GM18858 (cell line): Measurements from ENCODE around the gene BCL10.

Experiments
- ATAC-seq: cut with Tn5 transposase; IDR thresholded peaks from one replicate; pipeline ENCODE4 v1.9.1; 2021; ENCODE audit not compliant: unreplicated experiment

Gene BCL10

DNA sequence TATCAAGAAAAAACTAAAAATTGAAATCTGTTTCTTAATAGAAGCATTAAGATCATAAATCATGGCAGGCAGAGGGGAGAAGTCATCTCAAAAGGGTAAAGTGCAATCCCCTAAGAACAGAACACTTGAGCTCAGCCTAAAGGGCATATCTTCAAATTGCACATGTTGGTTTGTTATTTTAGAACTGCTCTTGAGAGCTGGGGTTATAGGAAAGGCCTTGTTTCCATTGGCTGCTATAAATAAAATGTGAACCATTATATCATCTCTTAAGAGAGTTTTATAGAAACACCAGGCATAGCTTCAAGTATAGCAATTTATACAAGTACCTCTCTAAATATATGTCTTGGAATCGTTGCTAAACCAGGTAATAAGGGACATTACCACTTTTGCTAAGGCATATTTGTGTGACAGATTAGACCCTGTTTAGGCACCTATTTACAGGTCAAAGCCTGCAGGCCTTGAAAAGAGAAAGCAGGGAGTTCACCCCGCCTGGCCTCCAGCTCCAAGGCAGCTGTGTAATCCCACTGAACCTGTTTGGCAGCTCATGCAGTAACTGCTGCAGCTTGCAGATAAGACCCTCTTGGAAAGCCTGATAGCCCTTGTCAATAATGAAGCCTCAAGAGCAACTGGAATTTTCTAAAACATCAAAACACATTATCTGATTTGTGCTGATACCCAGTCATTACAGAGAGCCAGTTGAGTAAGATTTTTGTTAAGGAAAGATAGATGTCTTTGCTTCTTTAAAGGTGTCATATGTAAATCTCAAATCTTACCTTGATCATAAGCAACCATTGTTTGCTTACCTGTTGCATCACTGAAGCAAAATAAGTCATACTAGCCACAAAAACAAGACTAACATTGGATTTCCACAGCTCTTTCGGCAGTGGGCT is 51.5 kb downstream of the BCL10 start:
- ATAC-seq = no peak

DNA sequence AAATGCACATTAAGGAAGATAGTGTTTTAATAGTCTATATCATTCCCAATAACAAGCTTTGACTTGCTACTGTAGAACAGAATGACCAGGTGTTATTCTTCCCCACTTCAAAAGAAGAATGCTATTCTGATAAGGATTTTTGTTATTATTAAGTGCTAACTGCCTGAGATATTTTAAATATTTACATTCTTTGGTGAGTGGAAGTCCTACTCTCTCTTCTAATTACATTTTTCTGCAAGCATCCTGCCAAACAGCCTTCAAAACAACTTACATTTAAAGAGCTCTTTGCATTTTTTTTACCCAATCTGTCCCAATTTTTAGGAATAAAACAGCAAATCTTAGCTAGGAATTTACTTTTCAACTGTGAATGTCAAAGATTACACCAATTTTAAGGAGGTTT is 52.1 kb downstream of the BCL10 start:
- no peak for ATAC-seq

- no peak for ATAC-seq
Measured at GRCh38 chr1:85223334-85223733, 53.1 kb downstream of the BCL10 start.

GRCh38 chr1:85220756-85221201 is 55.7 kb downstream of the BCL10 start:
- no peak for ATAC-seq

DNA sequence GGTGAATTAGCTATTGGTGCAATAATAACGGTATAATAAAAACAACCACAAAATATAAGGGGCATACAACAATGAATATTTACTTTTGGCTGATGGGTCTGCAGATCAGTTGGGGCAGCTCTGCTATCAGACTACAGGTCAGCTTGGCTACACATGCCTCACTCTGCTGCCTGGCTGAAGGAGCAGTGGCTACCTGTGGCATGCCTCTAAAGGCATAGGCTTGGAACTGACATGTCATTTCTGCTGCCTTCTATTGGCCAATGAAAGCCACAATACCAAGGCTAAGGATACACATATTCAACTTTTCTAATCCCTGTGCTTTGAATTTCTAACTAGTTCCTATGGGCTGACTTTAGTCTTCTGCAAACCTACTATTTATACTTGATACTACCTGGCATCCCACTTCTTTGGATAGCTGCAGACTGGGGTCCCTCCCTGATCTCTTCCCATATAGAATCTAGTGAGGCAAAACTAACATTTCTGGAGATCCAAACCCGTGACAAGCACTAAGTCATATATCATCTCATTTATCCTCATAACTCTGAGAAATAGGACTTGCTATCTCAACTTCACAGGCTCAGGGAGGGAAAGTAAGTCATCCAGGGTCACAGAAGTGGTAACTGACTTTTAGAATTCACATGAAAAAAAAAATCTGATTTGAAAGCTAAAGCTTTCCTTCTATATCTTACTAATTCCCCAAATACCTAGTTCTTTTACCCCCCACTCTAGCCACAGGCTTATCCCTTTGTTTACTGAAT is 56.4 kb downstream of the BCL10 start:
- ATAC-seq = no peak

DNA sequence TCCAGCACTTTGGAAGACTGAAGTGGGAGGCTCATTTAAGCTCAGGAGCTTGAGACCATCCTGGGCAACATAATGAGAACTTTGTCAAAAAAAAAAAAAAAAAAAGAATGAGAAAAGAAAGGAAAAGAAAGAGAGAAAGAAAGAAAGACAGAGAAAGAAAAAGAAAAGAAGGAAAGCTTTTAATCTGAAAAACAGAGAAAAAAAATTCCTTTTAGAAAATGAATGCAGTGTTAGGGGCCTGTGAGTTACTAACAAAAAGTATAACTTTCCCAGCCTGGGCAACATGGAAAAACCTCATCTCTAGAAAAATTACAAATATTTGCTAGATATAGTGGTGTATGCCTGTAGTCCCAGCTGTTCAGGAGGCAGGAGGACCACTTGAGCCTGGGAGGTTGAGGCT is 59.7 kb downstream of the BCL10 start:
- ATAC-seq = no peak
